NCI-H128 (cell line): ENCODE data around the gene OR5H6.
"Not testable (repeated sequence)": the region's sequence is repeated elsewhere in the genome, so short reads cannot be mapped to it uniquely, and the experiment has no call there.

Experiments used
- DNase-seq: peaks from one replicate; lab custom pipeline; 2025; ENCODE audit not compliant: unreplicated experiment; lab: John Stamatoyannopoulos, UW

Gene OR5H6

DNA sequence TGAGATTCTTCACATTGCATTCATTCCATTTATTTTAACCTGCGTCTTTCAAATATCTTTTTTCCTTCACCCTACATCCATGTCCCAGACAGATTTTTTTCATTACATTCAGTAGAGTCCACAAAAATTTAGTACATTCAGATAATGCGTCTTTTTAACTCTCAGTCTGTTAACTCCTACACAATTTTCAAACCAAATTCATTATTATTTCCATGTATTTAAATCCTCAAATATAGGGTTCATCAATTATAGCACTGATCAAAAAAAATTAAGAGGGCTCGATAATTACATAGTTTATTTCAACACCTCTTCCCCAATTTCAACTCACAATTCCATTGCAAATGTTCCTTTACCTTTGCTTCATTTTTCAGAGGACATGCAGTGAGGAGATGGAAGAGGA is at the start of gene OR5H6:
Gene OR5H6 (plus strand): TSS at position 301 of the 400 bp plus-strand sequence. CDS start 89 bp downstream, at position 390.
- DNase-seq, result no peak

GRCh38 chr3:98215051-98215450 is 49.0 kb upstream of the OR5H6 start:
- no peak for DNase-seq

GRCh38 chr3:98223907-98224672 is 40.0 kb upstream of the OR5H6 start:
- no peak for DNase-seq

DNA sequence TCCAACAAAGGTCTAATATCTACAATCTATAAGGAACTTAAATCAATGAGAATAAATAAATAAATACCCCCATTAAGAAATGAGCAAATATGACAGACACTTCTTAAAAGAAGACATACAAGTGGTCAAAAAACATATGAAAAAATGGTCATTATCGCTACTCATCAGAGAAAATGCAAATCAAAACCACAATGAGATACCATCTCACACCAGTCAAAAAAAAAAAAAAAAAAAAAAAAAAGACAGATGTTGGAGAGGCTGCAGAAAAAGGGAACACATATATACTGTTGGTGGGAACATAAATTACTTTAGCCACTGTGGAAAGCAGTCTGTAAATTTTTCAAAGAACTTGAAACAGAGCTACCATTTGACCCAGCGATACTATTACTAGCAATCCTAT is 31.6 kb upstream of the OR5H6 start:
- no peak for DNase-seq

- no peak for DNase-seq
These were observed 30.6 kb upstream of the OR5H6 start for GRCh38 chr3:98233468-98233867.

DNA sequence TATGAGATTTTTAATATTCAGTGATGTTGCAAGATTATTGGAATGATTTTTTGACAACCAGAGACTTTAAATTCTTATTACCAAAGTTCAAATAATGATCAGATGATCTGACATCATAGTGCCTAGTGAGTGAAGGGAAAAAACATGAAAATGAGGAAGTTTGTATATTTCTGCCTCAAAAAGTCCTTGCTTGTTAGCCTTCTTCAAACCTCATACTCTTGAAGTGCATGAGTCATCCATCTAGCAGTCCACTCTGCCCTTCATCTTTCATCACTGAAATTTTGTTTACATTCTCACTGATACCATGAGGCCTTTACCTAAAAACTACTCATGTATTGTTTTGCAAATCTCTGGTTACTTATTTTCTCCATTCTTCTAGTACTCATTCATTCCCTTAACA is 23.9 kb upstream of the OR5H6 start:
- no peak for DNase-seq

DNA sequence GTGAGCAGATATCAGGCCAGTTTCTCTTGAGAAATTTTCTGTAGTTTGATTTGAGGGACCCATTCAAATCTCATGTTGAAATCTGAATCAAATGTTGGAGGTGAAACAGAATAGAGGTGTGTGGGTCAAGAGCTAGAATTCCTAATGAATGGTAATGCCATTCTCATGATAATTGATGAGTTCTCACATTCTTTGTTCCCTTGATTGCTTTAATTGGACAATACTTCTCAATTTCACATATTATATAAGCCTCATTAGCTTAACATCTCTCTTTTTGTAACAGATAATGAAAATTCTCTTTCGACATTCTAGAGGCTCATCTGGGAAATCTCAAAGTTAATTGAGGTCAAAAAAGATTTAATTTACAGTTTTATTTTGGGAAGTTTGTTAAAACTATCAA is 21.9 kb upstream of the OR5H6 start:
- DNase-seq, result no peak

DNA sequence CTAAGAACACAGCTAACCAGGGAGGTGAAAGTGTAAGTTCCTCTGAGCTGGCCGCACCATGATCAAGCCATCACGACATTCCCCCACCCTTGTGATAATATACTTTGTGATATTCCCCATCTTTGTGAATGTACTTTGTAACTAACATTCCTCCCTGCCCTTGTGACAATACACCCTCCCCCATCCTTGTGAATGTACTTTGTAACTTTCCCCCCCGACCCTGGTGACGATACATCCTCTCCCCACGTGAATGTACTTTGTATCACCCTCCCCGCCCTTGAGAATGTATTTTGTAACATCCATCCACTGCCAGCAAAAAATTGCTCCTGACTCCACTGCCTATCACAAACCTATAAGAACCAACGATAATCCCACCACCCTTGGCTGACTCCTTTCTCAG is 20.2 kb upstream of the OR5H6 start:
- DNase-seq, result no peak

GRCh38 chr3:98246142-98246541 is 17.9 kb upstream of the OR5H6 start:
- no peak for DNase-seq

- DNase-seq, result not testable (repeated sequence)
These were observed 8.0 kb upstream of the OR5H6 start for GRCh38 chr3:98256026-98256425.

GRCh38 chr3:98259707-98260106 is 4.3 kb upstream of the OR5H6 start:
- no peak for DNase-seq

DNA sequence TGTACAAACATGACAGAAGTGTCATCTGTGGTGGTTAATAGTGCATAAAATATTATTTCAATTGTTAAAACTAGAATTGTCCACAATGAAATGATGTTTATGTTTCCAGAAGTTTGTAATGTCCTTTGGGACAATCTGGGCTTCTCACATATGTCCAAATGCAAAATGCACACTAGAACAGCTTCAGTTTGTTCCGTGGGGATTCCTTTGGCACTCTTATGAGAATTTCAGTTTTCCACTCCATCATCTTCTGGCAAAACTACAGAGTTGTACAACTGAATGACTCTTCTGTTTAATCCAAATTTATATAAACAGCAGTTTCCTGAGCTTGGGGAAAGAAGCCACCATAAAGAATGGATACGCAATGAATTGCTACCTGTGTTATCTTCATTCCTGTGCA is 2.0 kb upstream of the OR5H6 start:
- DNase-seq, result no peak

- no peak for DNase-seq
These were observed 5.8 kb downstream of the OR5H6 start for GRCh38 chr3:98269846-98270245.

DNA sequence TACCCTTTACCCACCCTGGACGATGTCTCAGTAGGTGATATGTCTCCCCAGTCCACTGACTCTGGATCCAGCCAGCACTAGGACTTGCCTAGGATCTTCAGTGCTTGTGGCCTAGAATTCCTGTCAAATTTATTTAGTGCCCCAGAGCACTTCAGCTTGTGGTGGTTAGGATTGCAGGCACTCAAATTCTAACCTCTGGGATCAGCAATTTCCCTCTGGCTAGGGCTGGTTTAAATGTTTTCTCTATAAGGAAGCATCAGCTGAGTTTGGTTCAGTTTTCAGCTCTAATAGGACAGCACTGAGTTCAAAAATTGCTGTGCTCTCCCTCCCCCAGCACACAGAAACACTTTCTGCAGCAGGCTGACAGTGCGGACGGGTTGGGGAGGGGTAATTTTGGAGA is 8.1 kb downstream of the OR5H6 start:
- DNase-seq, result no peak

DNA sequence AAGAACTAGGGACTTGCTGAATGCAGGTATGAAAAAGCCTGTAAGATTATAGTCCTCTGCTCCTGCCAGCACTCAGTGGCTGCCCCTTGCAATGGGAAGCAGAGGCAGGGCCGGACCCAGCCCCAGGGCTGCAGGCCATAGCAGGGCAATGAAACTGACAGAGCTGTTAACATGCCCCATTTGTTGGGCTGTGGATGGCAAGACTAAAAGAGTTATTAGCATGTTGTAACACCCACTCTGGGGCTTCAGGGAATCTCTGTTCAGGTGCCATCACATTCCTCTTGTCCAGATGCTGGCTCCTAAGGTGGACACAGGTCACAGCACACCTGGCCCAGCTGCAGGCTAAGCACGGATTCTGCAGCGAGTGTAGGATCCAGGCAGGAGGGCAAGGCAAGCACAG is 10.9 kb downstream of the OR5H6 start:
- no peak for DNase-seq

- DNase-seq, result no peak
These were observed 18.2 kb downstream of the OR5H6 start, which contains the start of gene OR5H2 for GRCh38 chr3:98282205-98282604. OR5H2 (plus strand) TSS chr3:98282505; CDS start chr3:98282903, 398 bp downstream.

DNA sequence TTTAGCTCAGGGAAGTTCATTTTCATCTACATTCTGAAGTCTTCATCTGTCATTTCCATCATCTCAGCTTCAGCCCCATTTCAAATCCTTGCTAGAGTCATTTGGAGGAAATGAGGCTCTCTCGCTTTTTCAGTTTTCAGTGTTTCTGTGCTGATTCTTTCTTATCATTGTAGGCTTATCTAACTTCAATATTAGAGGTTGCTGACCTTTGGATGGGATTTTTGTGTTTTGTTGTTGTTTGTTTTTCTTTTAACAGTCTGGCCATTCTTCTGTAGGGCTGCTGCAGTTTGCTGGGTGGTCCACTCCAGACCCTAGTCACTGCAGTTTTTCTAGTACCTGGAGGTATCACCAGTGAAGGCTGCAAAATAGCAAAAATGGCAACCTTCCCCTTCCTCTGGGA is 26.9 kb downstream of the OR5H6 start:
- no peak for DNase-seq

- DNase-seq, result no peak
These were observed 27.4 kb downstream of the OR5H6 start for GRCh38 chr3:98291332-98291957.
